HG03060 (cell line): Measurements from ENCODE around the gene HS6ST2.

ENCODE experiments used
- ATAC-seq: cut with Tn5 transposase; IDR thresholded peaks from one replicate; pipeline ENCODE4 v1.9.1; 2021; ENCODE audit warnings: low read depth, moderate number of reproducible peaks; ENCODE audit not compliant: unreplicated experiment

HS6ST2 gene

GRCh38 chrX:132855780-132856341, 102.6 kb downstream of the HS6ST2 start:
- ATAC-seq = no peak

GRCh38 chrX:132853040-132853439, 105.4 kb downstream of the HS6ST2 start:
- no peak for ATAC-seq

GRCh38 chrX:132848296-132848970, 110.0 kb downstream of the HS6ST2 start:
- no peak for ATAC-seq

GRCh38 chrX:132843363-132843762, 115.1 kb downstream of the HS6ST2 start:
- no peak for ATAC-seq

GRCh38 chrX:132842460-132843238, 115.8 kb downstream of the HS6ST2 start:
- no peak for ATAC-seq

- ATAC-seq = no peak
Measured at GRCh38 chrX:132837967-132838366, 120.5 kb downstream of the HS6ST2 start.

GRCh38 chrX:132837126-132837525, 121.3 kb downstream of the HS6ST2 start:
- no peak for ATAC-seq

GRCh38 chrX:132836471-132836870, 122.0 kb downstream of the HS6ST2 start:
- ATAC-seq = no peak

GRCh38 chrX:132834741-132835140, 123.7 kb downstream of the HS6ST2 start:
- no peak for ATAC-seq

- no peak for ATAC-seq
Measured at GRCh38 chrX:132834109-132834508, 124.3 kb downstream of the HS6ST2 start.

GRCh38 chrX:132833373-132833772, 125.1 kb downstream of the HS6ST2 start:
- no peak for ATAC-seq

GRCh38 chrX:132831336-132831973, 127.0 kb downstream of the HS6ST2 start:
- ATAC-seq = no peak

- ATAC-seq = no peak
Measured at GRCh38 chrX:132822634-132823012, 135.8 kb downstream of the HS6ST2 start.

- ATAC-seq = no peak
Measured at GRCh38 chrX:132821974-132822633, 136.3 kb downstream of the HS6ST2 start.

GRCh38 chrX:132820675-132821074, 137.8 kb downstream of the HS6ST2 start:
- ATAC-seq = no peak

- ATAC-seq = no peak
Measured at GRCh38 chrX:132819711-132820264, 138.6 kb downstream of the HS6ST2 start.

- no peak for ATAC-seq
Measured at GRCh38 chrX:132818638-132819037, 139.8 kb downstream of the HS6ST2 start.

GRCh38 chrX:132815643-132816042, 142.8 kb downstream of the HS6ST2 start:
- ATAC-seq = no peak

GRCh38 chrX:132810964-132811712, 147.3 kb downstream of the HS6ST2 start:
- no peak for ATAC-seq

GRCh38 chrX:132810488-132810887, 147.9 kb downstream of the HS6ST2 start:
- no peak for ATAC-seq
